Measurements from ENCODE around the gene ANO1. TPM values are rescaled to one million over a fixed set of nuclear protein-coding genes. Genes with fewer than 3 reads are reported as not detected.

ANO1 gene
- total RNA-seq, 6 experiments from 2014 or later = not detected

DNA sequence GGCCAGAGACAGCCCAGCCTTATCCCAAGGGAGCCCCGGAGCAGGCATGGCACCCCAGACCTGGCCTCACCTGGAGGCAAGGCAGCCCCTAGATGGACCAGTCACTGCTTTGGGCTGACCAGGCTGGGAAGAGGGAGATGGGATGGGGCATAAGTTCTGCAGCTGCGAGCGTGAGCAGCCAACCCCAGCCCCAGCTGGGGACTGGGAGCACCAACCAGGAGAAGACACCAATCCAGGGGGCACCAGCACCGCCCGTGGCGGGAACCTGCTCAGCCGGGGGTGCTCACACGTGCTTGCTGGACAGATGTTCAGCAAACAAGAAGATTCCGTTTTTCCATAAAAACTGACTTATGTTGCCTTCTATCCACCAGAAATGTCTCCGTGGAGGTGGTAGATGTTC is 108.8 kb downstream of the ANO1 start:
- no peak overlapping the region for H3K4me3 Mint-ChIP-seq
- H3K9me3 Mint-ChIP-seq = no peaks in the 10 kb centered on the region
- no peaks in the 10 kb centered on the region for H3K36me3 Mint-ChIP-seq (ENCODE audit: low read depth)
- H3K27ac Mint-ChIP-seq = no peak overlapping the region
- H3K4me1 Mint-ChIP-seq (ENCODE audit: low read depth) = no peaks in the 10 kb centered on the region
- no peak for DNase-seq
- TF ChIP-seq, protein P1, sequence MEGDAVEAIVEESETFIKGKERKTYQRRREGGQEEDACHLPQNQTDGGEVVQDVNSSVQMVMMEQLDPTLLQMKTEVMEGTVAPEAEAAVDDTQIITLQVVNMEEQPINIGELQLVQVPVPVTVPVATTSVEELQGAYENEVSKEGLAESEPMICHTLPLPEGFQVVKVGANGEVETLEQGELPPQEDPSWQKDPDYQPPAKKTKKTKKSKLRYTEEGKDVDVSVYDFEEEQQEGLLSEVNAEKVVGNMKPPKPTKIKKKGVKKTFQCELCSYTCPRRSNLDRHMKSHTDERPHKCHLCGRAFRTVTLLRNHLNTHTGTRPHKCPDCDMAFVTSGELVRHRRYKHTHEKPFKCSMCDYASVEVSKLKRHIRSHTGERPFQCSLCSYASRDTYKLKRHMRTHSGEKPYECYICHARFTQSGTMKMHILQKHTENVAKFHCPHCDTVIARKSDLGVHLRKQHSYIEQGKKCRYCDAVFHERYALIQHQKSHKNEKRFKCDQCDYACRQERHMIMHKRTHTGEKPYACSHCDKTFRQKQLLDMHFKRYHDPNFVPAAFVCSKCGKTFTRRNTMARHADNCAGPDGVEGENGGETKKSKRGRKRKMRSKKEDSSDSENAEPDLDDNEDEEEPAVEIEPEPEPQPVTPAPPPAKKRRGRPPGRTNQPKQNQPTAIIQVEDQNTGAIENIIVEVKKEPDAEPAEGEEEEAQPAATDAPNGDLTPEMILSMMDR (IDR thresholded peaks at IDR 0.05) = no peak
- H3K27me3 Mint-ChIP-seq (ENCODE audit: insufficient read depth) = peaks cover 27% of the 10 kb centered on the region

DNA sequence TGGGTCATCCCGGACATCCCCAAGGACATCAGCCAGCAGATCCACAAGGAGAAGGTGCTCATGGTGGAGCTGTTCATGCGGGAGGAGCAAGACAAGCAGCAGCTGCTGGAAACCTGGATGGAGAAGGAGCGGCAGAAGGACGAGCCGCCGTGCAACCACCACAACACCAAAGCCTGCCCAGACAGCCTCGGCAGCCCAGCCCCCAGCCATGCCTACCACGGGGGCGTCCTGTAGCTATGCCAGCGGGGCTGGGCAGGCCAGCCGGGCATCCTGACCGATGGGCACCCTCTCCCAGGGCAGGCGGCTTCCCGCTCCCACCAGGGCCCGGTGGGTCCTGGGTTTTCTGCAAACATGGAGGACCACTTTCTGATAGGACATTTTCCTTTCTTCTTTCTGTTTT is 109.7 kb downstream of the ANO1 start:
- H3K4me1 Mint-ChIP-seq (ENCODE audit: low read depth) = no peaks in the 10 kb centered on the region
- H3K9me3 Mint-ChIP-seq = no peaks in the 10 kb centered on the region
- peaks cover 26% of the 10 kb centered on the region for H3K27me3 Mint-ChIP-seq (ENCODE audit: insufficient read depth)
- DNase-seq = no peak
- H3K4me3 Mint-ChIP-seq = no peak overlapping the region
- H3K27ac Mint-ChIP-seq = no peak overlapping the region
- no peaks in the 10 kb centered on the region for H3K36me3 Mint-ChIP-seq (ENCODE audit: low read depth)
- TF ChIP-seq, protein P1 (IDR thresholded peaks at IDR 0.05) = no peak

DNA sequence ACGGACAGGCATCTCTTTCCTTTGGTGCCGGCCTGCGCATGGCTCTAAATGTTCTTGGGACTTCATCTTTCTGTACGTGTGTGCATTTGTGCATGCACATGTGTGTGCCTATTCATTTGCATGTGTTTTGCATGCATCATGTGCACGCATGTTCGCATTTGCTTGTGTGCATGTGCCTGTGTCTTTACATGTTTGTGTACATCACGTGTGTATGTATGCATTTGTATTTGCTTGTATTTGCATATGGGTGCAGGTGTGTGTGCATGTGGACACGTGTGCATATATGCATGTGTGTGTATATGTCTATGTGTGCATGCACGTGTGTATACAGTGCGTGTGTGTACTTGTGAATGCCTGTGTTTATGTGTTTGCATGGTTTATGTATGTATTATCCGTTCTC is 111.5 kb downstream of the ANO1 start:
- DNase-seq = no peak
- H3K27me3 Mint-ChIP-seq (ENCODE audit: insufficient read depth) = peaks cover 18% of the 10 kb centered on the region
- TF ChIP-seq, protein P1 (IDR thresholded peaks at IDR 0.05) = no peak
- no peaks in the 10 kb centered on the region for H3K9me3 Mint-ChIP-seq
- no peak overlapping the region for H3K27ac Mint-ChIP-seq
- H3K4me3 Mint-ChIP-seq = no peak overlapping the region
- no peaks in the 10 kb centered on the region for H3K36me3 Mint-ChIP-seq (ENCODE audit: low read depth)
- H3K4me1 Mint-ChIP-seq (ENCODE audit: low read depth) = no peaks in the 10 kb centered on the region

DNA sequence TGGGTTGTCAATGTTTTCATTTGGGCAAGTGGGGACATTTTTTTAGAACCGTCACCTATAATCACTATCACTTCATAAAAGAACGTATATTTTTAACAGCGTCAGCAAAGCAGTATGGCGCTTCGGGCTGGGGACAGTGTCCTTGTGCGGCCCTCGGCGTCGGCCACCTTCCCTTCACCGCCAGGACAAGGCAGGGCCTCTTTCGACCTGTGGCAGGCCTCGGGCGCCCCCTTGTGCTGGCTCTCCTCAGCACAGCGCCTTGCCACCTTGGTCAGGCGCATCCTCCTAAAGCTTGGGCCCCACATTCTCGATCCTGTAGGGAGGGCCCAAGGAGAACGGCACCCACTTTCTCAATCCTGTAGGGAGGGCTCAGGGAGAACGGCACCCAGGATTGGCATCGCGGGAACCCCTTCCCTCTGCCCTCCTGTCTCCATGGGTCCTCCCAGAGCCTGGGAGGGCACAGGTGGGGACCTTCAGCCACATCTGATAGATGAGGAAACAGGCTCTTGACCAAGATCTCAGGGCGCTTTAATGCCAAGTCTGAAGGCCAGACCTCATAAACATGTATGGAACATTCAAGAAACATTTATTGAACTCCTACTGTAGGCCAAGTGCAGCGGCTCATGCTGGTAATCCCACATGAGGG is 113.5 kb downstream of the ANO1 start:
- TF ChIP-seq, protein P1 (IDR thresholded peaks at IDR 0.05) = peak; percentile 91
- no peak overlapping the region for H3K27ac Mint-ChIP-seq
- H3K36me3 Mint-ChIP-seq (ENCODE audit: low read depth) = no peaks in the 10 kb centered on the region
- no peak overlapping the region for H3K4me3 Mint-ChIP-seq
- DNase-seq = peak; percentile 31
- no peaks in the 10 kb centered on the region for H3K4me1 Mint-ChIP-seq (ENCODE audit: low read depth)
- peaks cover 12% of the 10 kb centered on the region for H3K27me3 Mint-ChIP-seq (ENCODE audit: insufficient read depth)
- H3K9me3 Mint-ChIP-seq = no peaks in the 10 kb centered on the region

DNA sequence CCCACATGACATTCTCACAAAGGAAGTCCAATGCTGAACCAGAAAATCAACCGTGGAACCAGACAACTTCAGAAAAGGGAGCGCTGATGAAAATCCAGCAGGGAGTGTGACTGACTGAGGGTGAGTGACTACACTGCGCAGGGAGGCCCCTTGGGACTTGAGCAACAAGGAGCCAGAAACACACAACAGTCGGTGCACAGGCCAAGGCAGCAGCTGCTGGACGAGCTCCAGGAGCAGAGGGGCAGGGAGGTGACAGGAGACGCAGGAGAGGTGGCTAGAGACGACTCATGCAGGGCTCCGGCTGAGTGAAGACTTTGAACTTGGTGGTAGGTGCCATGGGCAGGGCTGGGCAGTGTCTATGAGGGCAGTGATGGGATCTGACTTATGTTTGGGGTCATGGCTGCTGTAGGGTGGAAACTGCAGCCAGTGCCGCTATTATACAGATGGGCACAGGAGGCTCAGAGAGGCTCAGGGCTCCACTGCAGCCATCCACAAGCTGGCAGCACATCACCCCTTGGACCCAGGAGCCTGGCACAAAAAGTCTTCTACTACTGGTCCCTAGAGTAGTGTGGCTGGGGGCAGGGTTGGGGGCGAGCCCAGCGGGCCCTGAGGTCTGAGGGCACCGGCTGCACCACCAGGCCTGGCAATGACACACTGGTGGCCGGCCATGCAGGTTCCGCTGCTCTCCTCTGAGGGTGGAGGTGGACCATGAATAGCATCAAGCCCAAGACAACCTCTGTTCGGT is 114.7 kb downstream of the ANO1 start:
- Mint-ChIP-seq H3K9me3 (no peaks in the 10 kb centered on the region), H3K4me1 (ENCODE audit: low read depth) (no peaks in the 10 kb centered on the region), H3K27me3 (ENCODE audit: insufficient read depth) (peaks cover 8% of the 10 kb centered on the region), H3K4me3 (no peak overlapping the region), H3K27ac (no peak overlapping the region), H3K36me3 (ENCODE audit: low read depth) (no peaks in the 10 kb centered on the region)
- no peak for DNase-seq
- TF ChIP-seq, protein P1 (IDR thresholded peaks at IDR 0.05) = no peak

Measured in HFFc6 (cell line).